ENCODE measurements around the gene FGA. TPM values are rescaled to one million over a fixed set of nuclear protein-coding genes. Genes with fewer than 3 reads are reported as not detected.

Gene FGA
- total RNA-seq, 4 donors from 2014 or later, result not detected

DNA sequence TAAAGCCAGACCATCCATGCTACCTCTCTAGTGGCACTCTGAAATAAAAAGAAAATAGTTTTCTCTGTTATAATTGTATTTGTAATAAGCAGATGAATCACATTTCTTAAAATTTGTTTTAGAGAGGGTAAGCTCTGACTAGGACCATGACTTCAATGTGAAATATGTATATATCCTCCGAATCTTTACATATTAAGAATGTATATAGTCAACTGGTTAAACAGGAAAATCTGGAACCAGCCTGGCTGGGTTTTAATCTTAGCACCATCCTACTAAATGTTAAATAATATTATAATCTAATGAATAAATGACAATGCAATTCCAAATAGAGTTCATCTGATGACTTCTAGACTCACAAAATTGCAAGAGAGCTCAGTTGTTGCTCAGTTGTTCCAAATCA is 26.2 kb downstream of the FGA start:
- 50 to 55% methylated on average over 1 of the region's 1 CpG for WGBS, 2 donors
- DNase-seq (ENCODE audit: low spot score in 2 of 2), result no peak
- H3K4me3 ChIP-seq (ENCODE audit: low read depth, poor library complexity, severe bottlenecking), result no peak overlapping the region
- intact Hi-C loops (cut with DNase I; ENCODE audit: low total_unique reads), result no loop called here
- no peak for TF ChIP-seq POLR2A (IDR thresholded peaks at IDR 0.05)
- TF ChIP-seq, protein P1, sequence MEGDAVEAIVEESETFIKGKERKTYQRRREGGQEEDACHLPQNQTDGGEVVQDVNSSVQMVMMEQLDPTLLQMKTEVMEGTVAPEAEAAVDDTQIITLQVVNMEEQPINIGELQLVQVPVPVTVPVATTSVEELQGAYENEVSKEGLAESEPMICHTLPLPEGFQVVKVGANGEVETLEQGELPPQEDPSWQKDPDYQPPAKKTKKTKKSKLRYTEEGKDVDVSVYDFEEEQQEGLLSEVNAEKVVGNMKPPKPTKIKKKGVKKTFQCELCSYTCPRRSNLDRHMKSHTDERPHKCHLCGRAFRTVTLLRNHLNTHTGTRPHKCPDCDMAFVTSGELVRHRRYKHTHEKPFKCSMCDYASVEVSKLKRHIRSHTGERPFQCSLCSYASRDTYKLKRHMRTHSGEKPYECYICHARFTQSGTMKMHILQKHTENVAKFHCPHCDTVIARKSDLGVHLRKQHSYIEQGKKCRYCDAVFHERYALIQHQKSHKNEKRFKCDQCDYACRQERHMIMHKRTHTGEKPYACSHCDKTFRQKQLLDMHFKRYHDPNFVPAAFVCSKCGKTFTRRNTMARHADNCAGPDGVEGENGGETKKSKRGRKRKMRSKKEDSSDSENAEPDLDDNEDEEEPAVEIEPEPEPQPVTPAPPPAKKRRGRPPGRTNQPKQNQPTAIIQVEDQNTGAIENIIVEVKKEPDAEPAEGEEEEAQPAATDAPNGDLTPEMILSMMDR (IDR thresholded peaks at IDR 0.05), result no peak

DNA sequence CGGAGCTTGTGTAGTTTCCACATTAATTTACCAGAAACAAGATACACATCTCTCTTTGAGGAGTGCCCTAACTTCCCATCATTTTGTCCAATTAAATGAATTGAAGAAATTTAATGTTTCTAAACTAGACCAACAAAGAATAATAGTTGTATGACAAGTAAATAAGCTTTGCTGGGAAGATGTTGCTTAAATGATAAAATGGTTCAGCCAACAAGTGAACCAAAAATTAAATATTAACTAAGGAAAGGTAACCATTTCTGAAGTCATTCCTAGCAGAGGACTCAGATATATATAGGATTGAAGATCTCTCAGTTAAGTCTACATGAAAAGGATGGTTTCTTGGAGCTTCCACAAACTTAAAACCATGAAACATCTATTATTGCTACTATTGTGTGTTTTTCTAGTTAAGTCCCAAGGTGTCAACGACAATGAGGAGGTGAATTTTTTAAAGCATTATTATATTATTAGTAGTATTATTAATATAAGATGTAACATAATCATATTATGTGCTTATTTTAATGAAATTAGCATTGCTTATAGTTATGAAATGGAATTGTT is 27.8 kb downstream of the FGA start, which contains the start of gene FGB:
FGB (plus strand) TSS at position 315 of the 558 bp plus-strand sequence; CDS start at position 323, 8 bp downstream.
- no peak for DNase-seq (ENCODE audit: low spot score in 2 of 2)
- TF ChIP-seq POLR2A (IDR thresholded peaks at IDR 0.05), result no peak
- TF ChIP-seq, protein P1 (IDR thresholded peaks at IDR 0.05), result no peak
- intact Hi-C loops (cut with DNase I; ENCODE audit: low total_unique reads), result no loop called here
- H3K4me3 ChIP-seq (ENCODE audit: low read depth, poor library complexity, severe bottlenecking), result no peak within 1 kb of the TSS
- WGBS, 2 donors, result 73 to 77% methylated on average over 2 of the region's 2 CpGs

DNA sequence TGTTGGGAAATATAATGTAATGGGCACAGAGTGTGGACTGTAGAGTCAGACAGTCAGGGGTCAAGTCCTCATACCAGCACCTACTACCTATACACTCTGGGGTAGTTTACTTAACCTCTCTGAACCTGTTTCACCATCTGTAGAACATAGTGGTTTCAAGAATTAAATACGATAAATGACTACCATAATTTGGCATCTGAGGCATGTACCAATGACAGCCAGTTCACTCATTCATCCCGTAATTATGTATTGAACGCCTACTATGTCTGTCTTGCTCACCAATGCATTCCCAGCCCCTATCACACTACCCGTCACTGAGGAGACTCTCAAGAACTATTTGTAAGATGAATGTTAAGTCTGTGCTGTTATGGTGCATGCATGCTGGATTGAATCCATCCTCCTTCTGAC is 29.7 kb downstream of the FGA start:
- WGBS, 2 donors, result 82 to 89% methylated on average over 4 of the region's 4 CpGs
- no peak for DNase-seq (ENCODE audit: low spot score in 2 of 2)
- H3K4me3 ChIP-seq (ENCODE audit: low read depth, poor library complexity, severe bottlenecking), result no peak overlapping the region
- TF ChIP-seq, protein P1 (IDR thresholded peaks at IDR 0.05), result no peak
- TF ChIP-seq POLR2A (IDR thresholded peaks at IDR 0.05), result no peak
- intact Hi-C loops (cut with DNase I; ENCODE audit: low total_unique reads), result no loop called here

DNA sequence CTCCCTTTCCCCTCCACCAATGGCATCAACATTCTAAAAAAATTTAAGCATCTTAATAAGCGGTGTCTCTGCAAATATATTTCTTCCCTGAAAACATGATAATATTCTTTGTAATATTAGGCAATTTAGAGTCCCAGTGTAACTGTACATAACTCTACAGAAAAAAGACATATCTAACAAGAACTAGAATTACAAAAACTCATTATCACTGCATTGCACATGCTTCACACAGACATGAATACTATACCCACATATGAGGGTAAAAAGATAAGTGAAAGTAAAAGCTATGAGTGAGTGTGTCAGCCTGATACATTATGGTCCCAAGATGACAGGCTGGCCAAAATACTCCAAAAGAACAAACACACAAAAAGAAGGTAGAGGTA is 30.1 kb downstream of the FGA start:
- TF ChIP-seq, protein P1 (IDR thresholded peaks at IDR 0.05), result no peak
- TF ChIP-seq POLR2A (IDR thresholded peaks at IDR 0.05), result no peak
- intact Hi-C loops (cut with DNase I; ENCODE audit: low total_unique reads), result no loop called here
- DNase-seq (ENCODE audit: low spot score in 2 of 2), result no peak
- 95 to 97% methylated on average over 1 of the region's 1 CpG for WGBS, 2 donors
- H3K4me3 ChIP-seq (ENCODE audit: low read depth, poor library complexity, severe bottlenecking), result no peak overlapping the region

DNA sequence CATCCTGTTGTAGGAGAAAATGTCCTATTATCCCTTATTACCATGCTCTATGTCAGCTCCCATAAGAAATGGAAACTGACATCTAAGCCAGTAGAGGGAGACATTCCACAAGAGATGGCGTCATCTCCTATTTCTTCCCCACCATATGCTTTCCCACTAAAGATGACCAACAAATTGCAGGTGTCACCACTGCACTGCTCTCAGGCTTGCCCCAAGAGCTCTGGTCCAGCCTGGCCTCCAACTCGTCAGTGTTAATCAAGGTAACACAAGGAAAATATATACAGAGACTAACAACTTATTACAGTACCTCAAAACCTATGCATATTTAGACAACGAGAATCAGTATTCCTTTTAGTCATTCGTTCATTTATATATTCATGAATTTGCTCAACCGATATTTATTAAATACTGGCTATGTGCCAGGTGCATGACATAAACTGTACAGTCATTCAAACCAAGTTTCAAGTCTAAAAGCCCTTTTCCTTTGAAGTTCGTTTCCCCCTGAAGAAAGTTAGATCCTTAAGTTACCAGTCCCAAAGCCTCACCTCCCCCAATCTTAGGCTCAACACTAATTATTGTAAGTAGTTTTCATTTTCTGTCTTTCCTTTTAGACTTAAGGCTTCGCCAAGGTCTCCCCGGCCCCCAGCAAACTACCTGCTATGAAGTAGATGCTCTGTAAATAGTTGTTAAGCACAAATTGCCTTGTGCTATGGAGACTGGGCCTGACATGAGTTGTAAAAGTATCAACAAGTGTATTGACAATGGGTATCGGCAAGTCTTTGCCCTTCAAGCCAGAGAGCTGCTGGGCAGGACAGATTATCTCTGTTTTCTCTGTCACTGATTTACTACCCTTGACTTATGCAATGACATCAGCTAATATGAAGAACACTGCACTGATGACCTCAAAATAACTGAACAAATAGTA is 30.8 kb downstream of the FGA start:
- 52 to 61% methylated on average over 9 of the region's 9 CpGs for WGBS, 2 donors
- no peak for DNase-seq (ENCODE audit: low spot score in 2 of 2)
- no peak overlapping the region for H3K4me3 ChIP-seq (ENCODE audit: low read depth, poor library complexity, severe bottlenecking)
- TF ChIP-seq POLR2A (IDR thresholded peaks at IDR 0.05), result no peak
- TF ChIP-seq, protein P1 (IDR thresholded peaks at IDR 0.05), result no peak
- intact Hi-C loops (cut with DNase I; ENCODE audit: low total_unique reads), result no loop called here

All from lower leg skin (tissue), 4 donors.